Thymus (tissue), 11 donors: ENCODE measurements around the gene HNRNPA2B1. TPM values are rescaled to one million over a fixed set of nuclear protein-coding genes. Genes with fewer than 3 reads are reported as not detected.

Experiments used
- DNase-seq, 9 donors: peaks; one replicate each; pipeline ENCODE4 v3.0.0-alpha.2; 2013; ENCODE audit warnings: low spot score in 9 of 9, low read depth in 6 of 9, missing footprints in 1 of 9
- H3K27ac ChIP-seq, 2 donors: one replicate each; pipeline ENCODE4 v1.5.1; 2013; ENCODE audit warnings: control low read depth in 1 of 2, low read depth in 1 of 2, low read length in 1 of 2, mild to moderate bottlenecking in 1 of 2, moderate library complexity in 1 of 2
- H3K27me3 ChIP-seq, 2 donors: one replicate each; pipeline ENCODE4 v1.5.1; 2013; ENCODE audit warnings: low read length in 1 of 2; ENCODE audit not compliant: control insufficient read depth in 2 of 2, insufficient read depth in 1 of 2
- H3K36me3 ChIP-seq, 2 donors: one replicate each; pipeline ENCODE4 v1.5.1; 2013; ENCODE audit warnings: low read length in 1 of 2, mild to moderate bottlenecking in 1 of 2, moderate library complexity in 1 of 2; ENCODE audit not compliant: control insufficient read depth in 2 of 2, insufficient read depth in 2 of 2
- H3K4me1 ChIP-seq, 2 donors: one replicate each; pipeline ENCODE4 v1.5.1; 2013; ENCODE audit warnings: low read length in 2 of 2; ENCODE audit not compliant: control insufficient read depth in 2 of 2, insufficient read depth in 2 of 2
- H3K4me3 ChIP-seq, 2 donors: one replicate each; pipeline ENCODE4 v1.5.1; 2013; ENCODE audit warnings: low read length in 2 of 2, control low read depth in 1 of 2, mild to moderate bottlenecking in 1 of 2
- H3K9me3 ChIP-seq, 2 donors: one replicate each; pipeline ENCODE4 v1.5.1; 2013; ENCODE audit warnings: low read length in 1 of 2, mild to moderate bottlenecking in 1 of 2; ENCODE audit not compliant: control insufficient read depth in 2 of 2, insufficient read depth in 1 of 2
- WGBS: extraction: QIAGEN DNeasy Blood & Tissue Kit; methylation state at CpG from one replicate; pipeline ENCODE4 v1.1.7; 2013; 5-methylcytosine and 5-hydroxymethylcytosine counted together
- polyA plus RNA-seq: library from polyadenylated mRNA; stranded (reverse); fragments of 200-250 nt; gene quantifications from one replicate; pipeline ENCODE4 v1.2.3, GENCODE V29; 2013
- total RNA-seq: library from RNA; stranded (reverse); fragments of 120-200 nt; gene quantifications from one replicate; pipeline ENCODE4 v1.2.4, GENCODE V29; 2013
- donor health status: healthy.

HNRNPA2B1 gene
- total and polyA plus RNA-seq, 2 donors = 212 to 767 TPM

DNA sequence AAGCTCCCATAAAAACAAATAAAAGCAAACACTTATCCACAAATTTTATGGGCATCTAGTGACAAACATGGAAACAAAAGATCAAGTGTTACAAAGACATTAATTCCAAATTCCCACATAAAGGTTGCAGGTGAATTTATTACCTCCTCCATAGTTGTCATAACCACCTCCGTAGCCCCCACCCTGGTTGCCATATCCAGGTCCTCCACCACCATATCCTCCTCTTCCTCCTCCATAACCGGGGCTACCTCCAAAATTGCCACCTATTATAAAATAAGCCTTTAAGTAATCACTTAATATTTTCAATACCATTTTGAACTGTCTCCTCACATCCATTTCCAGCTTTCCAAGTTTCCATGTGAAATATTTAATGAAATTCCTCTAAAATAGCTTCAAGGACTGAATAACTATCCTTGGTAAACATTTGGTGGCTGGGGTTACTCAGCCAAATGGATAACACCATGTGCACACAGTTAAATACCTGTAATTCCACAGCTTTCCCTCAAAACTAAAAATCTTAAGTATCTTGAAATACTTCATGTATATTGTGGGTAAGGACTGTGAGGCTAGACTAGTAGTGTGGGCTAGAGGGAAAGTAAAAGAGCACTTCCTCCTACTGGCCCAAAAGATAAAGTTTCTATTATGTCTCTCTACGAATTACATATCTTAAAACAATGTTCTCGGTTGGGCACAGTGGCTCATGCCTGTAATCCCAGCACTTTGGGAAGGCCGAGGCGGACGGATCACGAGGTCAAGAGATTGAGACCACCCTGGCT is 6.9 kb downstream of the HNRNPA2B1 start:
- peaks cover 9 to 15% of the 10 kb centered on the region in 2 donors for H3K4me1 ChIP-seq
- H3K27me3 ChIP-seq = no peaks in the 10 kb centered on the region
- H3K9me3 ChIP-seq = no peaks in the 10 kb centered on the region
- 92% methylated on average over 8 of the region's 8 CpGs for WGBS
- no peak overlapping the region for H3K27ac ChIP-seq
- no peak for DNase-seq
- H3K4me3 ChIP-seq = no peak overlapping the region
- peaks cover 47 to 94% of the 10 kb centered on the region in 2 donors for H3K36me3 ChIP-seq

DNA sequence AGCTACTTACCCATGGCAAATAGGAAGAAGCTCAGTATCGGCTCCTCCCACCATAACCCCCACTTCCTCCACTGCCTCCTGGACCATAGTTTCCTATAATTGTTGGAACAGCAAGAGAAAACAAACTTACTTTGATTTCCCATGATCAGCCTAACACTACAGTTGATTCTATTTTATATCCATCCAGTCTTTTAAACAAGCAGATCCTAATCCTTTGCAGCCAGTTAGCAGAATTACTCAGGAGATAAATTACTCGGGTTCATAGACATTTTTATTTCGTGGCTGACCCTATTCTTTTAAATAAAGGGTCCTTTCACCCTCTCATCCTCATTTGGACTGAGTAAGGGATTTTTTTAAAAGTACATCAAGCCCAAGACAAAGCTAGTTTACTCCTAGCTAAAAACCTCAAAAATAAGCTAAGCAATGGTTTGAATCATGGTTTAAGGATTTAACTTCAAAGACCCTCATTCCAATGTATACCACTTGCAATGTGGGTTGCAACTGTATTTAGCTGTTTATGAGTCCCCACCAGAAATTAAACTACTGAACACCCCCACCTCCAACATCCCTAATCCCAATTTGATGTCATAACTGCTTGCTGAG is 8.0 kb downstream of the HNRNPA2B1 start:
- peaks cover 49 to 97% of the 10 kb centered on the region in 2 donors for H3K36me3 ChIP-seq

DNA sequence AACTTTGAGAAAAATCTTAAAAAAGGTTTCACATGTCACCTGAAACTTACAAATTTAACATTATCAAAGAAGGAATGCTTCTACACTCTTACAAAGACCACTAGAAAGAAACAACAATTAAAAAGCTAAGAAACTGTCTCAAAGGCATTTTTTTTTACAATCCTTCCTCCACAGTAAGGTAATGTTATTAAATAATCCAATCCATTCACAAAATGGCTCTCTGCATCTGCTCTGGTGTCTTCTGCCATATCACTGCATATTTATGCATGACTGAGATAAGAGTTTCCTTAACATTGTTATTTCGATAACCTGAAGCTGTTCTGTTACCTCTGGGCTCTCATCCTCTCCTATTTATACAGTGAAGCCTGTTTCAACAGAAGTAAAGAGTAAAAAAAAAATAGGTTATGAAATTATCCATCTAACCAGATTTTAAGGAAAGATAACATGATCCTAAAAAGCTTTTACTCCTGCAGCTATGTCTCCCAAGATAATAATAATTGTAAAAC is 8.5 kb downstream of the HNRNPA2B1 start:
- 96% methylated on average over 1 of the region's 1 CpG for WGBS
- no peaks in the 10 kb centered on the region for H3K9me3 ChIP-seq
- no peaks in the 10 kb centered on the region for H3K27me3 ChIP-seq
- no peak overlapping the region for H3K4me3 ChIP-seq
- peaks cover 6 to 12% of the 10 kb centered on the region in 2 donors for H3K4me1 ChIP-seq
- peaks cover 45 to 93% of the 10 kb centered on the region in 2 donors for H3K36me3 ChIP-seq
- no peak overlapping the region for H3K27ac ChIP-seq
- no peak for DNase-seq

More for the DNA sequence above, 8.0 kb downstream of the HNRNPA2B1 start:
- Histone ChIP-seq H3K4me1 (peaks cover 9 to 15% of the 10 kb centered on the region in 2 donors), H3K27ac (no peak overlapping the region), H3K9me3 (no peaks in the 10 kb centered on the region), H3K4me3 (no peak overlapping the region), H3K27me3 (no peaks in the 10 kb centered on the region)
- WGBS = 90% methylated on average over 3 of the region's 3 CpGs
- peak in 1 of 9 donors; percentile 24 for DNase-seq

GRCh38 chr7:26191233-26191973 is 9.1 kb downstream of the HNRNPA2B1 start:
- H3K4me1 ChIP-seq = peaks cover 6 to 12% of the 10 kb centered on the region in 2 donors

GRCh38 chr7:26190417-26190869 is 10.1 kb downstream of the HNRNPA2B1 start:
- WGBS = 97% methylated on average over 1 of the region's 1 CpG
- no peaks in the 10 kb centered on the region for H3K27me3 ChIP-seq
- H3K9me3 ChIP-seq = no peaks in the 10 kb centered on the region
- H3K36me3 ChIP-seq = peaks cover 42 to 83% of the 10 kb centered on the region in 2 donors
- no peak overlapping the region for H3K27ac ChIP-seq
- no peak overlapping the region for H3K4me3 ChIP-seq
- DNase-seq = no peak
- H3K4me1 ChIP-seq = peaks cover 4 to 9% of the 10 kb centered on the region in 2 donors

More at GRCh38 chr7:26191233-26191973, 9.1 kb downstream of the HNRNPA2B1 start:
- H3K27me3 ChIP-seq = no peaks in the 10 kb centered on the region
- no peak overlapping the region for H3K4me3 ChIP-seq
- H3K27ac ChIP-seq = no peak overlapping the region
- H3K9me3 ChIP-seq = no peaks in the 10 kb centered on the region
- 94% methylated on average over 7 of the region's 7 CpGs for WGBS
- H3K36me3 ChIP-seq = peaks cover 42 to 90% of the 10 kb centered on the region in 2 donors
- no peak for DNase-seq

DNA sequence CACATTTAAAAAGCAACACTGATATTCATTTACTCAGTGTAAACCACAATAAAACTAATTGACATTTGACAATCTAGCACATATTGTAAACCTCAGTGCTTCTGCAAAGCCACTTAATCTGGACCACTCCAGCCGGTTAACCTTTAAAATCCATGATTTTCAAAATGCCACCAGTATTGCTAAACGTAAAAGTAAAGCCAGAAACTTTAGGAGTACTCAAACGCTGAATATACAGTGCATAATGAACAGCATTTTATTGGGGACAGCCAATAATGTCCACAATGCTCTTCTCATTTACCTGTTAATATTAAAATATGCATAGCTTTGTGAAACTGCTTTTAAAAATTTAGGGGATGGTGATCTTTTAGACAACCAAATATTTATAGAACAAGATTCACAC is 10.8 kb downstream of the HNRNPA2B1 start:
- no peaks in the 10 kb centered on the region for H3K9me3 ChIP-seq
- DNase-seq = no peak
- H3K27ac ChIP-seq = no peak overlapping the region
- H3K36me3 ChIP-seq = peaks cover 35 to 80% of the 10 kb centered on the region in 2 donors
- WGBS = 95% methylated on average over 3 of the region's 3 CpGs
- peaks cover 0 to 7% of the 10 kb centered on the region in 2 donors for H3K4me1 ChIP-seq
- no peaks in the 10 kb centered on the region for H3K27me3 ChIP-seq
- no peak overlapping the region for H3K4me3 ChIP-seq

DNA sequence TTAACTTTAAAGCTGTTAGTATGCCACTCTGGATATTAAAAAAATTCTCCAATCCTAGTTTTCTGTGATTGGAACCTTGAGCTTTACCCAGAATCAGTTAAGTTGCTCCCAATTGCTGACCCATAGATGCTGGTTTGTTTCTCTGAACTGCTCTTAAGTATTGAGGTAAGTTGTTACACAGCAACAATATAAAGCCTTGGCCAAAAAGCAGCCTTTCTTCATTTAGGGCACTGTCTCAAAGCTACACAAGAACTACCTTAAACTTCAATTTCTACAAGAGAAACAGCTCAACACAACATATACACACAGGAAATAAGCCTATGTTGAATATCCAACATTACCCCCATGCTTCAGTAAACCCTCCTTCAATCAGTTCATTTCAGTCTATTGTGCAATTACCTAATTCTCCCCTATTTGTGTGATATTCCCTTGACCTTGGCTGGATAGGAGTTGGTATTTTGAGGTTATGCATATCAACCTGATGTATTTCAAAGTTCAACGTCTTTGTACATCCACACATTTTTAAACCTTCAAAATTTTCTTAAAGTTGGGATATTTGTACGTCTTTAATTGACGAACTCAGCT is 11.5 kb downstream of the HNRNPA2B1 start:
- Histone ChIP-seq H3K27ac (no peak overlapping the region), H3K36me3 (peaks cover 29 to 73% of the 10 kb centered on the region in 2 donors), H3K4me3 (no peak overlapping the region), H3K27me3 (no peaks in the 10 kb centered on the region), H3K9me3 (no peaks in the 10 kb centered on the region), H3K4me1 (peaks cover 0 to under 1% of the 10 kb centered on the region in 2 donors)
- DNase-seq = no peak
- 95% methylated on average over 3 of the region's 3 CpGs for WGBS

- H3K9me3 ChIP-seq = no peaks in the 10 kb centered on the region
- H3K27ac ChIP-seq = no peak overlapping the region
- WGBS = 97% methylated on average over 9 of the region's 9 CpGs
- no peak for DNase-seq
- H3K36me3 ChIP-seq = peaks cover 22 to 67% of the 10 kb centered on the region in 2 donors
- H3K4me3 ChIP-seq = no peak overlapping the region
- H3K27me3 ChIP-seq = no peaks in the 10 kb centered on the region
- H3K4me1 ChIP-seq = no peaks in the 10 kb centered on the region
These were observed 12.2 kb downstream of the HNRNPA2B1 start for GRCh38 chr7:26188206-26188956.
